ENCODE data around the gene KRT6B.

DNA sequence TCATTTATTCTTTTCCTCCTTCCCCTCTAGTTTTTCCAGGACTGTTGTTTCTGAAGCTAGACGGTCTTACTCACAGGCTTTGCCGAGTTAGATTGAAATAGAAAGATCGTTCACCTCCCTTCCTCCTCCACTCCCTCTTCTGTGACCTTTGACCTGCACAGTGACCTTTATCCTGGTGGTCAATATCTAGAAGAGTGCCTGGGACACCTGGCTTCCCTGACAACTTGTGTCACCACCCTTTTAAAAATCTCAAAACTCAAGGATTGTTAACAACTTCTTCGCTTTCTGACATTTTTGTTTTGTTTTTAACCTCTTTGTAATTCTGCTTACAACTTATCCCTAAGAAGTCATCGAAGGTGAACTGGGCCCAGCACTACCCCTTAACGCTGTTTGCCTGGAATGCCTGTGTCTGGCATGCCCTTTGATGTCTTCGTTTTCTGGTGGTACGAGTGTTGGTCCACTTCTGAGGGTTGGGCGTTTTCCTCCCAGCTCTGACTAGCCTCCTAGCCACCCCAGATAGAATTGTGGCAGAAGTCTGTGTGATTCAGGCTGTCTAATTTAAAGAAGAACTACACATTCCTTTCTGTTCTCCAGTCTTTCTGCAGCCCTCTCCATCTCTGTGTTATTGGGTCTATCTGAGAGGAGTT is 15.0 kb downstream of the KRT6B start:
- TF ChIP-seq, protein P1, sequence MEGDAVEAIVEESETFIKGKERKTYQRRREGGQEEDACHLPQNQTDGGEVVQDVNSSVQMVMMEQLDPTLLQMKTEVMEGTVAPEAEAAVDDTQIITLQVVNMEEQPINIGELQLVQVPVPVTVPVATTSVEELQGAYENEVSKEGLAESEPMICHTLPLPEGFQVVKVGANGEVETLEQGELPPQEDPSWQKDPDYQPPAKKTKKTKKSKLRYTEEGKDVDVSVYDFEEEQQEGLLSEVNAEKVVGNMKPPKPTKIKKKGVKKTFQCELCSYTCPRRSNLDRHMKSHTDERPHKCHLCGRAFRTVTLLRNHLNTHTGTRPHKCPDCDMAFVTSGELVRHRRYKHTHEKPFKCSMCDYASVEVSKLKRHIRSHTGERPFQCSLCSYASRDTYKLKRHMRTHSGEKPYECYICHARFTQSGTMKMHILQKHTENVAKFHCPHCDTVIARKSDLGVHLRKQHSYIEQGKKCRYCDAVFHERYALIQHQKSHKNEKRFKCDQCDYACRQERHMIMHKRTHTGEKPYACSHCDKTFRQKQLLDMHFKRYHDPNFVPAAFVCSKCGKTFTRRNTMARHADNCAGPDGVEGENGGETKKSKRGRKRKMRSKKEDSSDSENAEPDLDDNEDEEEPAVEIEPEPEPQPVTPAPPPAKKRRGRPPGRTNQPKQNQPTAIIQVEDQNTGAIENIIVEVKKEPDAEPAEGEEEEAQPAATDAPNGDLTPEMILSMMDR (conservative IDR thresholded peaks at IDR 0.05; ENCODE audit: low read depth, low read length), result no peak
- no peak for TF ChIP-seq EZH2 (IDR thresholded peaks at IDR 0.05; ENCODE audit: low read length, unreplicated experiment)
- no peak for TF ChIP-seq EZH2phosphoT487 (IDR thresholded peaks at IDR 0.05; ENCODE audit: borderline replicate concordance, low read length)

Data from PC-3 (cell line).